Caco-2 (cell line): ENCODE data around the gene LYPD4. TPM values are rescaled to one million over a fixed set of nuclear protein-coding genes. Genes with fewer than 3 reads are reported as not detected.

Experiments
- BruUV-seq: library from RNA; stranded (reverse); fragments of 400-500 nt; replicated peaks from 2 replicates; lab custom pipeline; 2021; lab: Mats Ljungman, UMichigan
- CTCF ChIA-PET: fragments of 300-600 bp; sonication (Branson Sonifier 250); formaldehyde crosslinking; loops from one replicate; lab custom pipeline; 2022; ENCODE audit warnings: antibody characterized with exemption; lab: Charles Lee
- POLR2A ChIA-PET: fragments of 300-600 bp; sonication (Branson Sonifier 250); formaldehyde crosslinking; loops from one replicate; lab custom pipeline; 2022; ENCODE audit warnings: antibody characterized with exemption; lab: Charles Lee
- DNase-seq, 2 experiments: peaks; one replicate each; pipeline versions ENCODE4 v3.0.0 to v3.0.0-alpha.2; 2020 to 2022
- H3K27me3 ChIP-seq: replicated peaks from 2 replicates; pipeline ENCODE4 v1.6.0; 2011; ENCODE audit warnings: low read length; ENCODE audit not compliant: control insufficient read depth, insufficient read depth
- H3K36me3 ChIP-seq: 2 replicates; pipeline ENCODE4 v1.5.1; 2011; ENCODE audit warnings: low read length; ENCODE audit not compliant: control insufficient read depth, insufficient read depth
- H3K4me1 ChIP-seq: fragments of 250-450 bp; sonication (Bioruptor Pico); 2 replicates; pipeline ENCODE4 v1.5.1; 2020; ENCODE audit warnings: mild to moderate bottlenecking
- H3K4me3 ChIP-seq: 2 replicates; pipeline ENCODE4 v1.5.1; 2011; ENCODE audit warnings: low read depth, mild to moderate bottlenecking, control low read depth, low read length
- H3K9me3 ChIP-seq: fragments of 250-450 bp; sonication (Bioruptor Pico); 2 replicates; pipeline ENCODE4 v1.5.1; 2020; ENCODE audit warnings: mild to moderate bottlenecking, moderate library complexity
- H3K27ac Mint-ChIP-seq: one replicate; pipeline ENCODE4 v1.8.0; 2022; ENCODE audit warnings: mixed read lengths; ENCODE audit not compliant: unreplicated experiment
- H3K27me3 Mint-ChIP-seq: one replicate; pipeline ENCODE4 v1.8.0; 2022; ENCODE audit warnings: mixed read lengths; ENCODE audit not compliant: insufficient read depth, unreplicated experiment
- H3K36me3 Mint-ChIP-seq: one replicate; pipeline ENCODE4 v1.8.0; 2022; ENCODE audit warnings: mild to moderate bottlenecking, mixed read lengths; ENCODE audit not compliant: insufficient read depth, unreplicated experiment
- H3K4me1 Mint-ChIP-seq: one replicate; pipeline ENCODE4 v1.8.0; 2022; ENCODE audit warnings: low read depth, mixed read lengths; ENCODE audit not compliant: unreplicated experiment
- H3K4me3 Mint-ChIP-seq: one replicate; pipeline ENCODE4 v1.8.0; 2022; ENCODE audit warnings: mild to moderate bottlenecking, moderate library complexity, mixed read lengths; ENCODE audit not compliant: unreplicated experiment
- H3K9me3 Mint-ChIP-seq: one replicate; pipeline ENCODE4 v1.8.0; 2022; ENCODE audit warnings: mixed read lengths; ENCODE audit not compliant: unreplicated experiment
- CTCF ChIP-seq, 2 experiments: fragments of 200-600 bp in 1 of 2; IDR thresholded peaks; 1 replicate in 1 of 2; 2 replicates in 1 of 2; pipeline versions ENCODE4 v1.5.1 to v1.8.0; 2011 to 2022; ENCODE audit warnings: antibody characterized with exemption in 1 of 2, control low read depth in 1 of 2, inconsistent platforms in 1 of 2, low read depth in 1 of 2, low read length in 1 of 2, mild to moderate bottlenecking in 1 of 2, moderate library complexity in 1 of 2; ENCODE audit not compliant: insufficient read depth in 1 of 2, severe bottlenecking in 1 of 2, unreplicated experiment in 1 of 2
- intact Hi-C: fragments of 100-400 bp; cut with micrococcal nuclease; formaldehyde crosslinking; loops from one replicate; pipeline ENCODE4 v1.10.0; 2022; ENCODE audit not compliant: unreplicated experiment
- total RNA-seq: library from RNA; stranded (reverse); gene quantifications from 2 replicates; pipeline ENCODE4 v1.2.3, GENCODE V29; 2022

The LYPD4 gene
- total RNA-seq, 1 experiment from 2014 or later = not detected

- Histone ChIP-seq H3K27me3 (no peaks in the 10 kb centered on the region), H3K4me3 (no peak overlapping the region), H3K36me3 (no peaks in the 10 kb centered on the region), H3K9me3 (no peaks in the 10 kb centered on the region), H3K4me1 (no peaks in the 10 kb centered on the region)
- H3K4me3 Mint-ChIP-seq = no peak overlapping the region
- H3K9me3 Mint-ChIP-seq = peaks cover 13% of the 10 kb centered on the region
- no peaks in the 10 kb centered on the region for H3K4me1 Mint-ChIP-seq
- H3K27me3 Mint-ChIP-seq = peaks cover 20% of the 10 kb centered on the region
- no TSS peak for BruUV-seq
- intact Hi-C loops = no loop called here
- H3K36me3 Mint-ChIP-seq = no peaks in the 10 kb centered on the region
- ChIA-PET CTCF (no interaction called here), POLR2A (no interaction called here)
- TF ChIP-seq CTCF (IDR thresholded peaks at IDR 0.05; ENCODE audit: insufficient read depth in 1 of 2, low read depth in 1 of 2, low read length in 1 of 2, severe bottlenecking in 1 of 2, unreplicated experiment in 1 of 2) = no peak
- H3K27ac Mint-ChIP-seq = no peak overlapping the region
- DNase-seq = no peak
Observed at GRCh38 chr19:41845051-41845590, 638 bp upstream of the LYPD4 start.

DNA sequence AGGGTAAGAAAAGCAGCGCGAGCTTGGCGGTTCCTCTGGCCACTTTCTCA is 343 bp upstream of the LYPD4 start, which contains the start of gene DMRTC2:
Gene DMRTC2 (plus strand): TSS at position 42 of the 50 bp plus-strand sequence. CDS start 2,387 bp downstream, outside the sequence.
- no peak for DNase-seq
- no peak within 1 kb of the TSS for H3K4me3 Mint-ChIP-seq
- Histone ChIP-seq H3K9me3 (no peaks in the 10 kb centered on the region), H3K27me3 (no peaks in the 10 kb centered on the region), H3K4me1 (no peaks in the 10 kb centered on the region), H3K36me3 (no peaks in the 10 kb centered on the region), H3K4me3 (no peak within 1 kb of the TSS)
- H3K27ac Mint-ChIP-seq = no peak within 1 kb of the TSS
- TF ChIP-seq CTCF (IDR thresholded peaks at IDR 0.05; ENCODE audit: insufficient read depth in 1 of 2, low read depth in 1 of 2, low read length in 1 of 2, severe bottlenecking in 1 of 2, unreplicated experiment in 1 of 2) = no peak
- no peaks in the 10 kb centered on the region for H3K36me3 Mint-ChIP-seq
- CTCF ChIA-PET = no interaction called here
- H3K27me3 Mint-ChIP-seq = peaks cover 22% of the 10 kb centered on the region
- POLR2A ChIA-PET = no interaction called here
- peaks cover 13% of the 10 kb centered on the region for H3K9me3 Mint-ChIP-seq
- no TSS peak for BruUV-seq
- intact Hi-C loops = no loop called here
- H3K4me1 Mint-ChIP-seq = no peaks in the 10 kb centered on the region

GRCh38 chr19:41843371-41843770 is 1.1 kb downstream of the LYPD4 start:
- TF ChIP-seq CTCF (IDR thresholded peaks at IDR 0.05; ENCODE audit: insufficient read depth in 1 of 2, low read depth in 1 of 2, low read length in 1 of 2, severe bottlenecking in 1 of 2, unreplicated experiment in 1 of 2) = no peak
- no peaks in the 10 kb centered on the region for H3K27me3 ChIP-seq
- no peak for DNase-seq
- ChIA-PET POLR2A (no interaction called here), CTCF (interaction anchor here (0.9 kb wide), 1 partner anchor 22 kb away, joined by 3 read pairs; no protein-coding TSS in a partner anchor)
- no peaks in the 10 kb centered on the region for H3K9me3 ChIP-seq
- H3K4me3 ChIP-seq = no peak overlapping the region
- no TSS peak for BruUV-seq
- no peak overlapping the region for H3K4me3 Mint-ChIP-seq
- H3K9me3 Mint-ChIP-seq = peaks cover 13% of the 10 kb centered on the region
- peaks cover 25% of the 10 kb centered on the region for H3K27me3 Mint-ChIP-seq
- H3K4me1 ChIP-seq = no peaks in the 10 kb centered on the region
- H3K4me1 Mint-ChIP-seq = no peaks in the 10 kb centered on the region
- no peak overlapping the region for H3K27ac Mint-ChIP-seq
- no peaks in the 10 kb centered on the region for H3K36me3 ChIP-seq
- intact Hi-C loops = no loop called here
- no peaks in the 10 kb centered on the region for H3K36me3 Mint-ChIP-seq
